Measurements from ENCODE around the gene MERTK. TPM values are rescaled to one million over a fixed set of nuclear protein-coding genes. Genes with fewer than 3 reads are reported as not detected.

MERTK gene
- polyA plus RNA-seq, 1 experiment: 0.07 TPM

DNA sequence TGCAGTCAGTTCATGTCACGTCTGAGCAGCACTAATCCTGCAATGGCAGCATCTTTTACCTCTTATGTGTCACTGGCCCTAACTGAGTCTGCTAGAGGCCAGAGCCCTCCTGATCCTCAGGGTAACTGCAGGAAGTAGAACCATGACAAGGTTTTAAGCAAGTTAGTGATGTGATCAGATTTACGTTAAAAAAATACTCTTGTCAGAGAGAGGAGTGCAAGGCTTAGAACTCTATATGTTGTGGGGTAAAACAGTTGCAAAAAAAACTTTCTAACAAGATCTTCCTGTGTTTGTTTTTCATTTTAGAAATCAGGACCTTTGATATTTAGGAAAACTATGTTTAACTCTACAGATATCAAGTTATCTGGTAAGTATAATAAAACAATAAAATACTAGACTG is 161.3 kb downstream of the MERTK start:
- ChIA-PET POLR2A (no interaction called here), CTCF (no interaction called here)
- Histone ChIP-seq H3K36me3 (ENCODE audit: control insufficient read depth, insufficient read depth, low read length) (peaks cover 14% of the 10 kb centered on the region), H3K27me3 (ENCODE audit: control insufficient read depth, insufficient read depth, low read length) (no peaks in the 10 kb centered on the region), H3K4me3 (ENCODE audit: low read depth, low read length) (no peak overlapping the region)
- no peak for TF ChIP-seq CTCF (IDR thresholded peaks at IDR 0.05; ENCODE audit: insufficient read depth, low read depth, low read length)
- no peak for DNase-seq (ENCODE audit: low read depth)

- H3K36me3 ChIP-seq (ENCODE audit: control insufficient read depth, insufficient read depth, low read length): peaks cover 14% of the 10 kb centered on the region
- no peaks in the 10 kb centered on the region for H3K27me3 ChIP-seq (ENCODE audit: control insufficient read depth, insufficient read depth, low read length)
- no peak overlapping the region for H3K4me3 ChIP-seq (ENCODE audit: low read depth, low read length)
- ChIA-PET CTCF (no interaction called here), POLR2A (no interaction called here)
- TF ChIP-seq CTCF (IDR thresholded peaks at IDR 0.05; ENCODE audit: insufficient read depth, low read depth, low read length): no peak
- DNase-seq (ENCODE audit: low read depth): no peak
These were observed 162.9 kb downstream of the MERTK start for GRCh38 chr2:112061299-112061698.

GRCh38 chr2:112061840-112062239 is 163.4 kb downstream of the MERTK start:
- ChIA-PET POLR2A (no interaction called here), CTCF (no interaction called here)
- Histone ChIP-seq H3K36me3 (ENCODE audit: control insufficient read depth, insufficient read depth, low read length) (peaks cover 14% of the 10 kb centered on the region), H3K27me3 (ENCODE audit: control insufficient read depth, insufficient read depth, low read length) (no peaks in the 10 kb centered on the region), H3K4me3 (ENCODE audit: low read depth, low read length) (no peak overlapping the region)
- TF ChIP-seq CTCF (IDR thresholded peaks at IDR 0.05; ENCODE audit: insufficient read depth, low read depth, low read length): no peak
- DNase-seq (ENCODE audit: low read depth): no peak

- CTCF ChIA-PET: no interaction called here
- POLR2A ChIA-PET: no interaction called here
- H3K27me3 ChIP-seq (ENCODE audit: control insufficient read depth, insufficient read depth, low read length): no peaks in the 10 kb centered on the region
- no peak overlapping the region for H3K4me3 ChIP-seq (ENCODE audit: low read depth, low read length)
- no peak for TF ChIP-seq CTCF (IDR thresholded peaks at IDR 0.05; ENCODE audit: insufficient read depth, low read depth, low read length)
- H3K36me3 ChIP-seq (ENCODE audit: control insufficient read depth, insufficient read depth, low read length): peaks cover 16% of the 10 kb centered on the region
- no peak for DNase-seq (ENCODE audit: low read depth)
These were observed 164.5 kb downstream of the MERTK start for GRCh38 chr2:112062894-112063293.

- CTCF ChIA-PET: no interaction called here
- POLR2A ChIA-PET: no interaction called here
- DNase-seq (ENCODE audit: low read depth): no peak
- no peak for TF ChIP-seq CTCF (IDR thresholded peaks at IDR 0.05; ENCODE audit: insufficient read depth, low read depth, low read length)
- Histone ChIP-seq H3K36me3 (ENCODE audit: control insufficient read depth, insufficient read depth, low read length) (peaks cover 16% of the 10 kb centered on the region), H3K4me3 (ENCODE audit: low read depth, low read length) (no peak overlapping the region), H3K27me3 (ENCODE audit: control insufficient read depth, insufficient read depth, low read length) (no peaks in the 10 kb centered on the region)
These were observed 167.1 kb downstream of the MERTK start for GRCh38 chr2:112065486-112065885.

All from BJ (cell line).